Colon (tissue), 2 donors: ENCODE measurements around the gene MYL12A.
A peak's percentile ranks its signal among the peaks of the same experiment; 100 is the strongest.

Experiments used
- FAIRE-seq: peaks from 2 replicates; lab custom pipeline; 2012; peaks lifted over from hg19 to GRCh38; lab: Jason Lieb, UNC
- donor health status: control.
- donor health status: control.

Gene MYL12A

DNA sequence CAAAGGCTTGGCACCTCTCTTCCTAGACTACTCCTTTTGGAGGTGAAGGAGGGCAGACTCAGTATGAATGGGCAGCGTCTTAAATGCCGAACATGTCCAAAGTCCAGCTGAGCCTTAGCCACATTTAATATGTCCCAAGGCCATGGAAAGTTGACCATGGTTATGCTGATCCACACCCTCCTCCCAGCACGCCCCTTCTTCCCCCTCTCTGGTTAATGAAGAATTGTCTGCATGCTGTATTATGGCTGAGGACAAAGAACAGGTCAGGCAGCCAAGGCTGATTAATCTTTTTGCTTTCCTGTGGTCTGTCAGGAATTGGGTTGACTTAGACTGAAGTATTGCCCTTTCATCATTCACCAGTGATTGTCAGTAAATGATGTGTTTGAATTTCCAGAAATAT, 22.0 kb upstream of the MYL12A start:
- FAIRE-seq, result no peak

GRCh38 chr18:3226048-3226447, 21.6 kb upstream of the MYL12A start:
- no peak for FAIRE-seq

DNA sequence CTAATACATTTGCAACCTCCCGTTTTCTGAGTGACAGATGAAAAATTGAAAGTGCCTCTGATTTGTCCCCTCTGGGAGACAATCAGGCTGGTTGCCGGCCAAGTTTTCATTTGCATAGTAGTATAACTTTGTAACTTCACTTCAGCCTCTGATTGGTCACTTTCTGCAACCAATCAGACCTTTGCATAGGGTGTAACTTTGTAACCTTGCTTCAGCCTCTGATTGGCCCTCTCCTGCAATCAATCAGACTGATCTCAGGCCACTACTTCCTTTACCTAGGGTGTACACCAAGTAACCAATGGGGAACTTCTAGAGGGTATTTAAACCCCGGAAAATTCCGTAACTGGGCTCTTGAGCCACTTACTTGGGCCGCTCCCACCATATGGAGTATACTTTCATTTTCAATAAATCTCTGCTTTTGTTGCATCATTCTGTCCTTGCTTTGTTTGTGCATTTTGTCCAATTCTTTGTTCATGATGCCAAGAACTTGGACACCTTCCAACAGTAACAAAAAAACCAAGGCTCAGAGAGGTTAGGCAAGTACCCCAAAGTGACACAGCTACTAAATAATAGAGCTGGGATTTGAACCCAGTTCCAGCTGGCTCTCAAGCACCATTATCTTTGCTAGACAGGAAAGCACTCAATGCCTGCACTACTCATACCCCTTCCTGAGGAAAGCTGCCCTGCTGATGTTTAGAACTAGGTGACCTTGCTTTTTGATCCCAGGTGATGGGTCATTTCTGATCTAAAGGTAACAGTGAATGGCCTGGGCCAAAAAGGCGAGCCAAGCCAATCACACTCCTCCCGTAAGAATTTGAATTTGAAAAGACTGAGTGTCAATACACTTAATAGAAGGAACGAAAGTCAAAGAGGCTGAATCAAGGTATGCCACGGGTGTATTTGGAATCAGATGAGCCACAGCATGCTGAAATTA, 16.9 kb upstream of the MYL12A start:
- FAIRE-seq, result no peak

GRCh38 chr18:3233004-3233403, 14.6 kb upstream of the MYL12A start:
- FAIRE-seq, result no peak

GRCh38 chr18:3233433-3234168, 14.0 kb upstream of the MYL12A start:
- FAIRE-seq, result no peak

DNA sequence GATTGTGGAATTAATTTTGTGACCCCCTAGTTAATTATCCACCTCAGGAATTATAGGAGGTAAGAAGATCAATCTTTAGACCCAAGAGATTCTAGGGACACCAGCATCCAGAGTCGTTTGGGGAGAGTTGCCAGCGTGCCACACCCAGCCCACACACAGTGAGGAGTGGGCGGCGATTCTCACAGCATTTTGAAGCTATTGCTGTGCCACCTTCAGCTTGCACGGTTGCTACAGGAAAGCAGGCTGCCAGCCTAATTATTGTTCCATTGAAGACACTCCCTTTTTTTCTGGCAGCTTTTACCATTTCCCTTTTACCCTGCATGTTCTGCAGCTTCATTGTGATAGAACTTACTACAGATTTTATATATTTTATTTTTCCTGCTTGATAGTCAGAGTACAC, 13.1 kb upstream of the MYL12A start:
- FAIRE-seq, result no peak

DNA sequence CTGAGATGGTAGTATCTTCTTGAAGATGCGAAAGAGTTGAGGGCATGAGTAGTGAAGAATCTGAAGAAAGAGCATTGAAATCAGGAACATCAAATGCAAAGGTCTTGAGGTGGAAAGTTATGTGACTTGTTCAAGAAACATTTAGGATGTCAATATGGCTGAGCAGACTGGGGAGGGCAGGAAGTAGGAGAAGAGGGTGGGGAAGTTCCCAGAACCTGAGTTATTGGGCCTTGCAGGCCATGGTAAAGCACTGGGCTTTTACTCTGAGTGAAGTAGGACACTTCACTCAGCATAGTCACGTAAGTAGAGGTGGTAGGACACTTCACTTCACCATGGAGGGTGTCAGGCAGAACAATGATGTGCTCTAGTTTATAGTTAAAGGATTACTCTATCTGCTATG, 11.8 kb upstream of the MYL12A start:
- FAIRE-seq, result no peak

DNA sequence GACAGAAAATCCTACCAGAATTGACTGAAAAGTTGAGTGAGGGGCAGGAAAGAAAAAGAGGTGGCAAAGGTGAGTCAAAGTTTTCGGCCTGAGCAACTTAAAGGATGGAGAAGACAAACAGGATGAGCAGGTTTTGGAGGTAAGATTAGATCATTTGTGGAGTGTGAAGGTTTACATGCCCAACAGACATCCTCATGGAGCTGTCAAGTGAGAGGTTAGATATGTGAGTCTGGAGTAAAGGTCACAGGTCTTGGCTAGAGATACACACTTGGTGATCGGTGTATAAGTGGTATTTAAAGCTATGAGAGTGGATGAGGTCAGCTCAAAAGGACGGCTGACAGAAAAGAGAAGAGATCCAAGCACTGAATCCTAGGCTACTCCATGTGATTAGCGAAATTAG, 11.1 kb upstream of the MYL12A start:
- FAIRE-seq, result no peak

- FAIRE-seq, result no peak
Measured at GRCh38 chr18:3238742-3239141, 8.9 kb upstream of the MYL12A start.

GRCh38 chr18:3245185-3245564, 2.4 kb upstream of the MYL12A start:
- FAIRE-seq, result no peak

- no peak for FAIRE-seq
Measured at GRCh38 chr18:3245853-3246634, 1.6 kb upstream of the MYL12A start.

DNA sequence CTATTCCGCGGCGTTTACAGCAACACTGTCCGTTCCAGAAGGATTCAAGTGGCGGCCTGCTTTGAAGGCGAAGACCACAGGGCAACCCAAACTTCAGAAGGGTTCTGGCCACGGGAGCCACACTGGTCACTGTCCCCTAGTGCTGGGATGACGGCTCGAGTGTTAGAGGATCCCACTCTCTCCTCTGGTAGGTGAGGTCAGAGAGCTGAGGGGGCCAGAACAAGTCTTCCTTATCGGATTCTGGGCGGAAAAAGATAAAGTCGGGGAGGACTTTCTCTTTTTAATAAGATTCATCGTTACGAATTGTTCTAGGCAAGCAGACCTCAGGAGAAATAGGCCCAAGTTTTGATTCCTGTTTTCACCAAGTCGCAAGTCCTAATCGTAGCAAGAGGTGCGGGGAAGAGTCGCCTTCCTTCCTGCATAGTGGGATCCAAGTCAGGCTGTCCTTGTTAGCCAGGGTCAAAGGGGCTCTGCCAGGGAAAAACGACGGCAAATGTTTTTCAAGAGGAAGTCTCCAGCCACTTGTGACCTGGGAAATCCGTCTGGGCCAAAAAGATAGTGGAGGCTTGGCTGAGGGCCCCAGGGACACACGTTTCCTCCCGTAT, 864 bp upstream of the MYL12A start:
- no peak for FAIRE-seq

DNA sequence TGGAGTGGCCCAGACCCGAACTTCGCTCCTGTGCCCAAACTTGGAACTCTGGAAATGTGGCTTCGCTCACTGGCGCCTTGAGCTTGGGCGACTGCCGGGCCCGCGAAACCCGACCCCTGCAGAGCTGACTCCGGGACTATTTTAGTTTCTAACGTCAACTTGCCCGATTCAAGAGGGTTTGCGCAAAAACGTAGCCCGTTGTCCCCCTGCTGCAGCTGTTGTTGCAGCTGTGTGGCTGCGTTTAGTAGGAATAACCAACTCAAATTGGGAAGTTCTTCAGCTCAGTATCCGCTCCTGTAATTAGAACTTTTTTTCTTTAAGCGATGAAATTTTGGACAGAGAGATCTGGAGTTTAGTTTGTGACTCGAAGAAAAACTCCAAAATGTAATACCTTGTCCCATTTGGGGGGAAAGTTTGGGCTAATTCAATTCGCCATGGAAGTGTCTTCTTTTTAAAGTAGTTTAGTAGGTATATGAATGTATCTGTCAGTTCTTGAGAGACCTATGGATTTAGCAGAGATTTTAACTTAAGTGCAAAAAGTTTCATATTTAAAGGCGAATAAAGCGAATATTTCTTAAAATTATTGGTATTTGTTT, 559 bp downstream of the MYL12A start:
- FAIRE-seq, result no peak

- peak; percentile 71 for FAIRE-seq
Measured at GRCh38 chr18:3248658-3249359, 1.2 kb downstream of the MYL12A start.

DNA sequence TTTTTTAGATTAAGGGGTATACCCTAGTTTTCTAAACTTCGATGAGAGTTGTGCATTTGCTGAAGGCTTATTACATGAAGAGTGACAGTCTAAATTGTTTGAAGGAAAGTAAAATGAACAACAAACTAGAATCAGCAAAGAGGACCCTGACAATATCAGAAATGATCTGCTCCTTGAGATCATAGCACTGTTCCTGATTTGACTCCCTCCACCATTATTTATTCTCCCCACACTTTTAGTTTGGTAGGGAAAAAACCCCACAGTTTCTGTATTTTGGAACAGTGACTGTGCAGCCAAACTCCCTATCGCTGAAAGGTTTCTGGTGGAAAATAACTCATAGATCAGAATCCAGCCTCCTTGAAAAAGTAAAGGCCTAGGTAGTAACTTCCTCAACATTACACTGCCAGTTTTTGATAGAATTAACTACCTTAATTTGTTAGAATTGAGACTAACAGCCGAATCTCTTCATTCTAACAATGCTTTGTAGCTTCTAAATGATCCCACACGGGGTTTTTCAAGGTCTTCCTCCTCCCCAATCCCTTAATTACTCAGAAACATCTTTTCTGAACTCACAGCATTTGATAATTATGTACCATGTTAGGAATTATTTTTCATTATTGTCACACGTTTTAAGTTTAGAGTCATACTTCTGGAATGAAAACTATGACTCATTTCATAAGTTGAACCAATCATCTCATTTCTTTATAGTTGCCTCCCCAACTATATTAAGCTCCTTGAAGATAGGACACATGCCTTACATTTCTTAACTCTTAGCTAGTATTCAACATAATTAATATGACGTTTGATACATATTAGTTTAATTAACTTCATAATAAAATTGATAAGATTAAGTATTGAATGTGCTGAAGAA, 2.9 kb downstream of the MYL12A start:
- FAIRE-seq, result no peak

GRCh38 chr18:3251249-3251962, 3.8 kb downstream of the MYL12A start:
- no peak for FAIRE-seq

GRCh38 chr18:3251963-3252277, 4.3 kb downstream of the MYL12A start:
- FAIRE-seq, result no peak

DNA sequence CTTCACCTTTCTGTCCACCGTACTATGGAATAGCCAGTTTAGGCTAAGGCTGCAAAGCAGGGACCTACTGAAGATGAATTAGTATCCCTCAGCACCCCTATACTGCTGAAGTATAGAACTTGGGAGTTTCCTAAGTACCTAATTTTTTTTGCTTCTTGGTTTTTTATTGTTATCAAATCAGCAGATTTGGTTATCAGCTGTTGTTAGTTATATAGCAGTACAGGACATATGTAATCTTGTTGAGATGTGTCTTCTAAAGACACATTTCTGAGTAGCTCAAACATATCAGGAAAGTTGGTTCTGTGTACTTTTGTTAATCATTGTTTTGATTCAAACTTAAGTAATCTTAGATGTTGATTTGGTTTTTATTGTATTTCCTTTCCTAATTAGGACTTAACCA, 5.2 kb downstream of the MYL12A start:
- FAIRE-seq, result no peak

DNA sequence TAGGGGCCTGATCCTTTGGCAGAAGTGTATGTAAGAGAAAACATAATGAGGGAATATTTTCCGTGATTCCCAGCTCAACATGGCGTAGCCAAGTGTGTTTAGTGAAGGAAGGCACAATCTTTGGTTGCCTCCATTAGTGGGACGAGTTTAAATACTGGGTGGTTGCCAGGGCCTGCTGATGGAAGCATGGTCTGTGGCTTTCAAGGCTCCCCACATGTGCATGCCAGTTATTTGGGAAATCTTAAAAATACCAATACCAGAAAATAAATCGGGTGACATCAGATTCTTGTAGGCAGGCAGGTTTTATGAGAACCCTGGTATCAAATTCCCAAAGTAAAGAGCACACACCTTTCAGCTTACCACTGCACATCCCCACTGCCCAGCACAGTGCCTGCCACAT, 7.1 kb downstream of the MYL12A start:
- no peak for FAIRE-seq
